ENCODE data around the gene KNG1. TPM values are rescaled to one million over a fixed set of nuclear protein-coding genes. Genes with fewer than 3 reads are reported as not detected.

KNG1 gene
- total RNA-seq, 6 experiments from 2014 or later: not detected

DNA sequence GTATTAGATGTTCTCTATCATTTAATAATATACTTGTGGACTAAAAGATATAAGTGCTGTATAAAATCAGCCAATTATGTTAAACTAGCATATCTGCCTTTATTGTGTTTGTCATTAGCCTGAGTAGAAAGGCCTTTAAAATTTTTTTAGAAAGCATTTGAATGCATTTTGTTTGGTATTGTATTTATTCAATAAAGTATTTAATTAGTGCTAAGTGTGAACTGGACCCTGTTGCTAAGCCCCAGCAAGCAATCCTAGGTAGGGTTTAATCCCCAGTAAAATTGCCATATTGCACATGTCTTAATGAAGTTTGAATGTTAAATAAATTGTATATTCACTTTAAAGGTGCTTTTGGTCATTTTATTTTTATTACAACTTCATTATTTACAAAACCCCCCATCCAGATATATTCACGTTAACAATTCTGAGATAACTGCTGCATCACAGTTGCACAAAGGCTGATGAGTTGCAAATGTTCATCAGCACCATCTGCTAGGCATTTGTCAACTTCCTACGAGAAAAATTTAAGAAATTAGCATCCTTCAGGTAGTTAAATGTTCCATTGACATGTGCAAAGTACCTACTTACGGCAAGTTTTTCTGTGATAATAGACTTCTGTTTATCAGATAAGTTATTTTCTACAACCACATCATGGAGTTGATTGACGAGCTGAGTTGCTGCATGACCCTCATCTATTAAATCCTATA, 72.5 kb downstream of the KNG1 start:
- H3K27ac Mint-ChIP-seq: peak overlapping the region; percentile 74
- no peak for DNase-seq
- H3K9me3 Mint-ChIP-seq: peaks cover 7% of the 10 kb centered on the region; the same call in 1 of the 2 replicates
- peaks cover 48% of the 10 kb centered on the region for H3K4me1 Mint-ChIP-seq (ENCODE audit: low read depth)
- TF ChIP-seq, protein P1, sequence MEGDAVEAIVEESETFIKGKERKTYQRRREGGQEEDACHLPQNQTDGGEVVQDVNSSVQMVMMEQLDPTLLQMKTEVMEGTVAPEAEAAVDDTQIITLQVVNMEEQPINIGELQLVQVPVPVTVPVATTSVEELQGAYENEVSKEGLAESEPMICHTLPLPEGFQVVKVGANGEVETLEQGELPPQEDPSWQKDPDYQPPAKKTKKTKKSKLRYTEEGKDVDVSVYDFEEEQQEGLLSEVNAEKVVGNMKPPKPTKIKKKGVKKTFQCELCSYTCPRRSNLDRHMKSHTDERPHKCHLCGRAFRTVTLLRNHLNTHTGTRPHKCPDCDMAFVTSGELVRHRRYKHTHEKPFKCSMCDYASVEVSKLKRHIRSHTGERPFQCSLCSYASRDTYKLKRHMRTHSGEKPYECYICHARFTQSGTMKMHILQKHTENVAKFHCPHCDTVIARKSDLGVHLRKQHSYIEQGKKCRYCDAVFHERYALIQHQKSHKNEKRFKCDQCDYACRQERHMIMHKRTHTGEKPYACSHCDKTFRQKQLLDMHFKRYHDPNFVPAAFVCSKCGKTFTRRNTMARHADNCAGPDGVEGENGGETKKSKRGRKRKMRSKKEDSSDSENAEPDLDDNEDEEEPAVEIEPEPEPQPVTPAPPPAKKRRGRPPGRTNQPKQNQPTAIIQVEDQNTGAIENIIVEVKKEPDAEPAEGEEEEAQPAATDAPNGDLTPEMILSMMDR (IDR thresholded peaks at IDR 0.05): no peak
- peaks cover 4% of the 10 kb centered on the region for H3K27me3 Mint-ChIP-seq (ENCODE audit: insufficient read depth)
- peaks cover 56% of the 10 kb centered on the region for H3K36me3 Mint-ChIP-seq (ENCODE audit: low read depth)
- H3K4me3 Mint-ChIP-seq: no peak overlapping the region

DNA sequence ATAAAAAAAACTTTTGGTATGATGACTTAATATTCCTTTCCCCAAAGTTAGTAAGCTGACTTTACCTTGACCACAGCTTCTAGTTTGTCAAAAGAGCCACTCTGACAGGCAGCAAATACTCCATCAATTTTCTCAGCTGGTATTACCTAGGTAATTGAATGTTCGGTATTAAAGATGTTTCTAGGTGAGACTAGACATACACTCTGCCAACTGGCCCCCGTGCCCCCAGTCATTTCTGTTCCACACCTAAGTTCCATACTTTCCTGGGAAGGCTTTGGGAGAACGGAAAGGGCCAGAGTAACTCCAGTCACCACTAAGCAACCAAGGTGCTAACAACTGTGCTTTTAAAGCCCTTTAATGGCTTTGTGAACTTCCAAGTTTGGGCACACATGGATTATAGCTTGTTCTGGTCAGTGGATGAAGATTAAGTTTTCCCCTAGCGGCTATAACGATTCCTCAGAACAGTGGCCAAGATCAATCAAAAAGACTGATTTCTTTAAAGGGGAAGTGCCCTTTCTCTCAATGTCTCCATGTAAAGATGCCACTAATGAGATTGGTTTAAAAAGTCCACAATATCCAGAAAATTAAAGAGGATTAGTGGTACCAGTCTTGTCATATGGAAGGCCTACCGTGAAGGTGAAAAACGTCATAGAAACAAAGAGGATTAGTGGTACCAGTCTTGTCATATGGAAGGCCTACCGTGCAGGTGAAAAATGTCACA, 73.3 kb downstream of the KNG1 start:
- Mint-ChIP-seq H3K36me3 (ENCODE audit: low read depth) (peaks cover 49% of the 10 kb centered on the region), H3K27ac (peak overlapping the region; percentile 74), H3K9me3 (no peaks in the 10 kb centered on the region), H3K27me3 (ENCODE audit: insufficient read depth) (peaks cover 3% of the 10 kb centered on the region), H3K4me1 (ENCODE audit: low read depth) (peaks cover 45% of the 10 kb centered on the region), H3K4me3 (peak overlapping the region; percentile 24; the same call in 1 of the 2 replicates)
- TF ChIP-seq, protein P1 (IDR thresholded peaks at IDR 0.05): peak; percentile 54
- peak; percentile 57 for DNase-seq

Small RNA genes within 50 kb of the gene (microRNA-seq; reads per million reads assigned to microRNA genes)
- 67.2 reads per million, percentile 45 among the genes with 10 or more reads in this experiment for gene MIR1248

Other genes starting within 250 kb of the KNG1 start
- gene CRYGS, start 173.0 kb upstream of the KNG1 start, total RNA-seq (2021; fragmentation: NEBNext Ultra II Directional; extraction: Animal tissue kit (Norgen Biotek cat#: 25700)): under 1 TPM; 0.34 to 0.87 (median 0.68) TPM
- 1 to 10 TPM; 4.8 to 8.0 (median 6.0) TPM for gene TBCCD1, start 150.0 kb upstream of the KNG1 start, total RNA-seq (2021; fragmentation: NEBNext Ultra II Directional; extraction: Animal tissue kit (Norgen Biotek cat#: 25700))
- gene DNAJB11, start 146.6 kb upstream of the KNG1 start, total RNA-seq (2021; fragmentation: NEBNext Ultra II Directional; extraction: Animal tissue kit (Norgen Biotek cat#: 25700)): 10 to 100 TPM; 76.8 to 94.0 (median 84.2) TPM
- not detected for gene AHSG, start 104.3 kb upstream of the KNG1 start, total RNA-seq (2021; fragmentation: NEBNext Ultra II Directional; extraction: Animal tissue kit (Norgen Biotek cat#: 25700))
- gene FETUB, start 77.0 kb upstream of the KNG1 start, total RNA-seq (2021; fragmentation: NEBNext Ultra II Directional; extraction: Animal tissue kit (Norgen Biotek cat#: 25700)): not detected
- not detected for gene HRG, start 51.3 kb upstream of the KNG1 start, total RNA-seq (2021; fragmentation: NEBNext Ultra II Directional; extraction: Animal tissue kit (Norgen Biotek cat#: 25700))
- 100 to 1,000 TPM; 249 to 363 (median 264) TPM for gene EIF4A2, start 66.2 kb downstream of the KNG1 start, total RNA-seq (2021; fragmentation: NEBNext Ultra II Directional; extraction: Animal tissue kit (Norgen Biotek cat#: 25700))
- 10 to 100 TPM; 13.3 to 27.9 (median 25.7) TPM for gene RFC4, start 89.1 kb downstream of the KNG1 start, total RNA-seq (2021; fragmentation: NEBNext Ultra II Directional; extraction: Animal tissue kit (Norgen Biotek cat#: 25700))
- not detected for gene ADIPOQ, start 125.4 kb downstream of the KNG1 start, total RNA-seq (2021; fragmentation: NEBNext Ultra II Directional; extraction: Animal tissue kit (Norgen Biotek cat#: 25700))
- 1 to 10 TPM in 5 of 6 experiments, under 1 TPM in 1; 0.88 to 2.6 (median 1.9) TPM for gene ST6GAL1, start 213.2 kb downstream of the KNG1 start, total RNA-seq (2021; fragmentation: NEBNext Ultra II Directional; extraction: Animal tissue kit (Norgen Biotek cat#: 25700))

Data from HFFc6 (cell line).